Myometrial cell (primary cell): Measurements from ENCODE around the gene RGPD3. TPM values are rescaled to one million over a fixed set of nuclear protein-coding genes. Genes with fewer than 3 reads are reported as not detected.

ENCODE experiments used
- total RNA-seq: library from RNA; depleted of rRNA; stranded (reverse); fragments of >200 nt; gene quantifications from 2 replicates; pipeline ENCODE4 v1.2.3, GENCODE V29; 2015

RGPD3 gene
- total RNA-seq, result 0.18 TPM in 1 of 2 replicates, not detected in the other

DNA sequence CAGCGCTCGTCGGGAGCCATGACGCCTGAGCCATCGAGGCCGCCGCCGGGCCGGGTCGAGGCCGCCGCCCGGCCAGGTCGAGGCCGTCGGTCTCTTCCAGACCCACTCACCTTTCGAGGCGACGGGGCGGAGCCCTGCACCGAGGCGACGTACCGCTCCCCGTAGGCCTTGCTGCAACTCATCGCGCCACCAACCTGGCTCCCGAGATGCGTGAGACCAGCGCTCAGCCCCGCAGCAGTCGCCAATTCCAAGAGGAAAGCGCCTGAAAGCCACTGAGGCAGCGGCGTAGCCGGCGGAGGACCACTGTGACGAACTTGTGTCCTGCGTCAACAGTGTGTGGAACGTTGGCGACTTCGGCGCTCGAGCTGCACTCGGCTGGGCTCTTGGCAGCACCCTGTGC, at the start of gene RGPD3:
TSS of gene RGPD3 (minus strand) at position 307 of the 400 bp plus-strand sequence. CDS start at position 182, 125 bp downstream.

DNA sequence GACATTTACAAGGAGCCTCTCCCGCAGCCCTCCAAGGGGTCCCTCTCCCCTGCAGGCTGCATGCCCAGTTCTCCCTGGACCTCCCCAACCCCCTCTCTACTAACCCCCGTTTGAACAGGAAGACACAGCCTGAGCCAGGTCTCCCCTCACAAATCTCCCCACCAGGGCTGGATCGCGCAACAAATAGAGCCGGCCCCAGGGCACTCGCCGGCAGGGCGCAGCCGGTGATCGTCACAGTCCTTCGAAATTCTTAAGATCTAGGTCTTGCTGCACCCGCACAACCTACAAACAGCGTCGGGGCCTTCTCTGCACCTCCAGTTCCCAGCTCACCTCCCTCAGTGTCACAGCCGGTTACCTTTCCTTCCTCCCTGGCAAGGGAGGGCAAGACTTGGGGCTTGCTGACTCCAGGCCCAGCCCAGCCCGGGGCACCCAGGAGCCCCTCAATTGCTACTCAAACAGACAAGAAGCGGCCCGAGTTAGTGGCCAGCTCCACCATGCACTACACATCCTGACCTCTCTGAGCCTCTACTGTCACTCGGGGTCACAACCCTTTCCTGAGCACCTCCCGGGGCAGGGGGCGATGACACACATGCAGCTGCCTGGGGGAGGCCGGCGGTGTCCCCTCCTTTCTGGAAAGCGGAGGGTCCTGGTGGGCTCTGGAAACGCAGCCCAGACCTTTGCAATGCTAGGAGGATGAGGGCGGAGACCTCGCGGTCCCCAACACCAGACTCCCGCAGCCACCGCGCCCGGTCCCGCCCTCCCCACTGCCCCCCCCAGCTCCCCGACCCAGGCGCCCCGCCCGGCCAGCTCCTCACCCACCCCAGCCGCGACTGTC, 18.6 kb upstream of the RGPD3 start, which contains the start of gene CD8B2:
TSS of gene CD8B2 (plus strand) at position 814 of the 835 bp plus-strand sequence. CDS start 63 bp downstream, outside the sequence.

Other genes with a start within 250 kb of the RGPD3 start
- not detected in 2 replicates for gene CD8B2, start 19.0 kb upstream of the RGPD3 start, total RNA-seq